Neural progenitor cell (in vitro differentiated cells): ENCODE results near the gene PLCL1. TPM values are rescaled to one million over a fixed set of nuclear protein-coding genes. Genes with fewer than 3 reads are reported as not detected.

Experiments used
- DNase-seq: peaks from one replicate; pipeline ENCODE4 v3.0.0-alpha.2; 2016; ENCODE audit warnings: low spot score
- H2AFZ ChIP-seq: fragments of 200-600 bp; sonication (generic); replicated peaks from 2 replicates; pipeline ENCODE4 v1.6.1; 2016; ENCODE audit warnings: antibody characterized with exemption
- H3F3A ChIP-seq: fragments of 200-600 bp; sonication (generic); 2 replicates; pipeline ENCODE4 v1.6.1; 2016; ENCODE audit warnings: antibody characterized with exemption, low read depth
- H3K27ac ChIP-seq: fragments of 200-600 bp; sonication (generic); 2 replicates; pipeline ENCODE4 v1.5.1; 2016; ENCODE audit warnings: mild to moderate bottlenecking
- H3K27me3 ChIP-seq: fragments of 200-600 bp; sonication (generic); 2 replicates; pipeline ENCODE4 v1.6.1; 2016; ENCODE audit warnings: mild to moderate bottlenecking, moderate library complexity
- H3K36me3 ChIP-seq: fragments of 200-600 bp; sonication (generic); 2 replicates; pipeline ENCODE4 v1.5.1; 2016
- H3K4me1 ChIP-seq: fragments of 200-600 bp; sonication (generic); 2 replicates; pipeline ENCODE4 v1.6.1; 2016; ENCODE audit warnings: mixed run types
- H3K4me2 ChIP-seq: fragments of 200-600 bp; sonication (generic); 2 replicates; pipeline ENCODE4 v1.6.1; 2016
- H3K4me3 ChIP-seq: fragments of 200-600 bp; sonication (generic); 2 replicates; pipeline ENCODE4 v1.5.1; 2016
- H3K79me2 ChIP-seq: fragments of 200-600 bp; sonication (generic); 2 replicates; pipeline ENCODE4 v1.6.1; 2016; ENCODE audit warnings: low read depth
- H3K9ac ChIP-seq: fragments of 200-600 bp; sonication (generic); 2 replicates; pipeline ENCODE4 v1.6.1; 2016
- H3K9me3 ChIP-seq: fragments of 200-600 bp; sonication (generic); 2 replicates; pipeline ENCODE4 v1.5.1; 2016; ENCODE audit warnings: low read depth
- H4K20me1 ChIP-seq: fragments of 200-600 bp; sonication (generic); 2 replicates; pipeline ENCODE4 v1.6.1; 2016; ENCODE audit warnings: low read depth
- H3K27ac Mint-ChIP-seq: 3 replicates; pipeline ENCODE4 v1.8.0; 2021; ENCODE audit warnings: mixed read lengths
- H3K27me3 Mint-ChIP-seq: 2 replicates; pipeline ENCODE4 v1.8.0; 2022; ENCODE audit warnings: low read depth, mild to moderate bottlenecking, inconsistent platforms, moderate library complexity, mixed read lengths; ENCODE audit not compliant: insufficient read depth
- H3K36me3 Mint-ChIP-seq: 3 replicates; pipeline ENCODE4 v1.8.0; 2021; ENCODE audit warnings: mixed read lengths
- H3K4me1 Mint-ChIP-seq: 3 replicates; pipeline ENCODE4 v1.8.0; 2021; ENCODE audit warnings: mixed read lengths
- H3K4me3 Mint-ChIP-seq: 3 replicates; pipeline ENCODE4 v1.8.0; 2021; ENCODE audit warnings: mild to moderate bottlenecking, moderate library complexity, mixed read lengths
- H3K9me3 Mint-ChIP-seq: 3 replicates; pipeline ENCODE4 v1.8.0; 2020; ENCODE audit warnings: mixed read lengths
- CTCF ChIP-seq: fragments of 200-600 bp; sonication (generic); IDR thresholded peaks from 2 replicates; pipeline ENCODE4 v1.5.1; 2017; ENCODE audit warnings: antibody characterized with exemption, mild to moderate bottlenecking
- EZH2 ChIP-seq: fragments of 200-600 bp; sonication (generic); IDR thresholded peaks from 2 replicates; pipeline ENCODE4 v1.6.1; 2017; ENCODE audit warnings: antibody characterized with exemption, mild to moderate bottlenecking, moderate library complexity
- EZH2phosphoT487 ChIP-seq: fragments of 200-600 bp; sonication (generic); IDR thresholded peaks from 2 replicates; pipeline ENCODE4 v1.6.1; 2017; ENCODE audit warnings: antibody characterized with exemption
- total RNA-seq: library from RNA; depleted of rRNA; stranded (reverse); fragments of >200 nt; gene quantifications from 2 replicates; pipeline ENCODE4 v1.2.3, GENCODE V29; 2015; ENCODE audit warnings: low replicate concordance

Gene PLCL1
- total RNA-seq, 1 donor from 2014 or later = 0.41 TPM

GRCh38 chr2:197852108-197852507, 47.7 kb downstream of the PLCL1 start:
- H3K4me2 ChIP-seq = no peak overlapping the region
- Mint-ChIP-seq H3K27me3 (no peaks in the 10 kb centered on the region), H3K4me3 (no peak overlapping the region), H3K27ac (no peak overlapping the region), H3K9me3 (no peaks in the 10 kb centered on the region), H3K36me3 (no peaks in the 10 kb centered on the region), H3K4me1 (no peaks in the 10 kb centered on the region)
- H4K20me1 ChIP-seq = no peaks in the 10 kb centered on the region
- H3K79me2 ChIP-seq = no peaks in the 10 kb centered on the region
- no peaks in the 10 kb centered on the region for H3K27me3 ChIP-seq
- no peaks in the 10 kb centered on the region for H3K9me3 ChIP-seq
- H3K4me3 ChIP-seq = no peak overlapping the region
- TF ChIP-seq CTCF (no peak), EZH2 (no peak), EZH2phosphoT487 (no peak)
- no peaks in the 10 kb centered on the region for H3K36me3 ChIP-seq
- no peak for DNase-seq
- H3K9ac ChIP-seq = no peak overlapping the region
- H3K27ac ChIP-seq = no peak overlapping the region
- no peaks in the 10 kb centered on the region for H3K4me1 ChIP-seq
- H2AFZ ChIP-seq = no peak overlapping the region
- no peaks in the 10 kb centered on the region for H3F3A ChIP-seq

GRCh38 chr2:197853549-197853948, 49.2 kb downstream of the PLCL1 start:
- no peaks in the 10 kb centered on the region for H3F3A ChIP-seq
- H3K4me2 ChIP-seq = no peak overlapping the region
- no peaks in the 10 kb centered on the region for H3K9me3 Mint-ChIP-seq
- H3K36me3 ChIP-seq = no peaks in the 10 kb centered on the region
- TF ChIP-seq EZH2phosphoT487 (no peak), EZH2 (no peak), CTCF (no peak)
- H4K20me1 ChIP-seq = no peaks in the 10 kb centered on the region
- H3K27me3 ChIP-seq = no peaks in the 10 kb centered on the region
- H3K4me1 ChIP-seq = no peaks in the 10 kb centered on the region
- no peak overlapping the region for H3K9ac ChIP-seq
- no peak overlapping the region for H3K4me3 Mint-ChIP-seq
- H2AFZ ChIP-seq = no peak overlapping the region
- H3K27ac Mint-ChIP-seq = no peak overlapping the region
- H3K9me3 ChIP-seq = no peaks in the 10 kb centered on the region
- H3K27me3 Mint-ChIP-seq = no peaks in the 10 kb centered on the region
- no peaks in the 10 kb centered on the region for H3K4me1 Mint-ChIP-seq
- H3K79me2 ChIP-seq = no peaks in the 10 kb centered on the region
- H3K4me3 ChIP-seq = no peak overlapping the region
- H3K27ac ChIP-seq = no peak overlapping the region
- DNase-seq = no peak
- H3K36me3 Mint-ChIP-seq = no peaks in the 10 kb centered on the region

- no peak for DNase-seq
- no peaks in the 10 kb centered on the region for H3F3A ChIP-seq
- Mint-ChIP-seq H3K9me3 (no peaks in the 10 kb centered on the region), H3K27ac (no peak overlapping the region), H3K36me3 (no peaks in the 10 kb centered on the region), H3K27me3 (peaks cover 3% of the 10 kb centered on the region), H3K4me1 (no peaks in the 10 kb centered on the region), H3K4me3 (no peak overlapping the region)
- no peaks in the 10 kb centered on the region for H3K79me2 ChIP-seq
- no peak overlapping the region for H2AFZ ChIP-seq
- H3K4me2 ChIP-seq = no peak overlapping the region
- no peaks in the 10 kb centered on the region for H4K20me1 ChIP-seq
- no peak overlapping the region for H3K4me3 ChIP-seq
- H3K9ac ChIP-seq = no peak overlapping the region
- H3K9me3 ChIP-seq = no peaks in the 10 kb centered on the region
- no peaks in the 10 kb centered on the region for H3K36me3 ChIP-seq
- H3K4me1 ChIP-seq = no peaks in the 10 kb centered on the region
- H3K27ac ChIP-seq = no peak overlapping the region
- TF ChIP-seq CTCF (no peak), EZH2 (no peak), EZH2phosphoT487 (no peak)
- H3K27me3 ChIP-seq = no peaks in the 10 kb centered on the region
Measured at GRCh38 chr2:197857476-197858107, 53.2 kb downstream of the PLCL1 start.
